Raji (cell line): ENCODE data around the gene COL1A1.

Experiments used
- POLR2A ChIP-seq: IDR thresholded peaks from 2 replicates; pipeline ENCODE4 v1.6.1; 2011; ENCODE audit warnings: low read depth, low read length, control low read depth; ENCODE audit not compliant: insufficient read depth

COL1A1 gene

GRCh38 chr17:50219342-50219741 is 17.9 kb upstream of the COL1A1 start:
- TF ChIP-seq POLR2A = no peak

DNA sequence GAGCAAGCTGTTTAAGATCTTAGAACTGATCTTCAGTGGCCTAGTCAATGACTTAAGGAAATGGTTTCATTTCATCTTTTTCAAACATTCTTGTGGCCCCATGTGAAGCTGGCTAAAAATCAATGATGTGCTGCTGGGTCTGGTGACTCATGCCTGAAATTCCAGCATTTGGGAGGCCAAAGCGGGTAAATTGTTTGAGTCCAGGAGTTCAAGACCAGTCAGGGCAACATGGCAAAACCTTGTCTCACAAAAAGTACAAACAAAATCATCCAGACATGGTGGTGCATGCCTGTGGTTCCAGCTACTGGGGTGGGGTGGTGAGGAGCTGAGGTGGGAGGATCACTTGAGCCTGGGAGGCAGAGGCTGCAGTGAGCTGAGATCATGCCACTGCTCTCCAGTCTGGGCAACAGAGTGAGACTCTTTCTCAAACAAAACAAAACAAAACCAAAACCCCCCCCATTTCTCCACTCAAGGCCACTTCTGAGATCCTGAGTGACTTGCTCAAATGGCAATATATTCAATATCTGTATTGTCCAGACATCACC is 17.4 kb upstream of the COL1A1 start:
- TF ChIP-seq POLR2A = no peak

- TF ChIP-seq POLR2A = no peak
Observed at GRCh38 chr17:50218071-50218759, 16.8 kb upstream of the COL1A1 start.

- no peak for TF ChIP-seq POLR2A
Observed at GRCh38 chr17:50217591-50217990, 16.2 kb upstream of the COL1A1 start.

GRCh38 chr17:50214976-50215760 is 13.7 kb upstream of the COL1A1 start:
- no peak for TF ChIP-seq POLR2A

GRCh38 chr17:50213026-50214022 is 11.9 kb upstream of the COL1A1 start:
- no peak for TF ChIP-seq POLR2A

DNA sequence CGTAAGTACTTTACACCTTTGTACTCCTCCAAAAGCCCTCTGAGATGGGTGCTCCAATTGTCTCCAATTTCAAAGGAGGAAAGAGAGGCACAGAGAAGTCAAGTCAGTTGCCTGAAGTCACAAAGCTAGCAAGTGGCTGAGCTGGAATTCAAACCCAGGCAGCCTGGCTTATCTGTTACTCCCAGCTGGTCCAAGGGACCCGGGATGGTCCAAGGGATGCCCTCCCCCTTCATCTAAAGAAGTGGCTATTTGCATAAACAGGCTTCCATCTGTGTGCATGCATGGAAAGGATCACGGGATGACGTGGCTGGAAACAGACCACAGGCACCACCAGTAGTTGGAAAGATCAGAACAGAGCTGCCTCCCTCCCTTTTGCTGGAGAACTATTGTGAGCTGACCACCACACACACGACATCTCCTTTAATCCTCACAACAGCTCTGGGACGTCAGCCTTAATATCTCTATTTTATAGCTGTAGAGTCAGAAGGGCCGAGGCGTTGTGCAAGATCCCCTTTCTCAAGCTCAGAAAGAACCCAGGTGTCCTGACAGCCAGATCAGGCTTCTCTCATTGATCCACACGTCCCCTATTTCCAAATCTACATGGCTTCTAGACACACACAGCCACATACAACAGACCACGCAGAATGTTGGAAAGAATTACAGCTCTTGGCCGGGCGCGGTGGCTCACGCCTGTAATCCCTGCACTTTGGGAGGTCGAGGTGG is 10.9 kb upstream of the COL1A1 start:
- TF ChIP-seq POLR2A = no peak

- no peak for TF ChIP-seq POLR2A
Observed at GRCh38 chr17:50211249-50212120, 10.1 kb upstream of the COL1A1 start.

GRCh38 chr17:50210240-50211225 is 9.1 kb upstream of the COL1A1 start:
- no peak for TF ChIP-seq POLR2A

DNA sequence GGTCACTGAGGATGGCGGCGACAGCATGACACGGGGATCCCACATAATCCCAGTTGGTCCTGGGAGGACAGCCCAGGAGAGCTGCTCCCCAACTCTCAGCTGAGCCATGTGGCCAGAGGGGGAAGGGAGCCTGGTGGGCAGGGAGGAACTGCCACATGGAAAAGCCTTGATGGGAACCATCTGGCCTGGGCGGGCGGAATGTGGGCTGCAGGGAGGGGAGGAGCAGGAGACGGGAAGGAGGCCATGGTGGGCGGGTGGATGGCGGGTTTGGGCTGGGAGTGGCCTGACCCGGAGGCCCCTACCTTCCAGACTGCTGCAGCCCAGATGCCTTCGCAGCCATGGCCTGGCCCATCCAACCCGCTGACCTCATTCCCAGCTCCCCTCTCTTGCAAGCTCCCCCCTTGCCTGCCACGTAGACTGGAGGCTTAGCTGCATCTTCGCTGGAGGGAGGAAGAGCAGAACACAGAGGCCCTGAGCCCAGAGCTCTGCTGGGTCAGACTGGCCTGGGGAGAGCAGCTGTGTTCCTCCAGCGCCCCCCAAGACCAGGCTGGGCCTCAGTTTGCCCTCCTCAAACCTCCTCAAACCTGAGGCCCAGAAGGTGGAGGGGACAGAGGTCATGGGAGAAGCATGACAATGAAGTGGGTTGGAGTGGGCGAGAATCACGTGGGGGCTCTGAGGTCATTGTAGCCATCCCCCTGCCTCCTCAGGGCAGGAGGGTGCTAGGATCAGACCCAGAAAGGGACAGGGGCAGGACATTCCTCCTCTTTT is 8.2 kb upstream of the COL1A1 start:
- TF ChIP-seq POLR2A = no peak

DNA sequence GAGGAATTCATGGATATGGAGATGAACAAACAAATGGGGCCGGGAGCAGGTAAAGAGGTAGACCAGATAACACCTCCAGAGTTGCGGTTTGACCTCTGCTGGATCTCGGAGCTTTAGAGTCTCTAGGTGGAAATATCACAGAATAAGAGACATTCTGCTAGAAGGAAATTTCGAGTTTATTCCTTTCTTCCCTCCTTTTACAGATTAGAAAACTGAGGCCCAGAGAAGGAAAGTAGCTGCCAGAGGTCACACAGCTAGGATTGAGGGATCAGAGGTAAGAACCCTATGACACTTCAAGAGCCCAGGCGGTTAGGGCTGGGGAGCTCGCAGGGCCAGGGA is 7.7 kb upstream of the COL1A1 start:
- TF ChIP-seq POLR2A = no peak

GRCh38 chr17:50208611-50209061 is 7.2 kb upstream of the COL1A1 start:
- no peak for TF ChIP-seq POLR2A
